HG03442 (cell line): ENCODE measurements around the gene DOLPP1.
A peak's percentile ranks its signal among the peaks of the same experiment; 100 is the strongest.
"Not testable (repeated sequence)": the region's sequence is repeated elsewhere in the genome, so short reads cannot be mapped to it uniquely, and the experiment has no call there.

Experiments
- ATAC-seq: cut with Tn5 transposase; IDR thresholded peaks from one replicate; pipeline ENCODE4 v1.9.1; 2021; ENCODE audit warnings: mild to moderate bottlenecking, moderate library complexity; ENCODE audit not compliant: unreplicated experiment

Gene DOLPP1

DNA sequence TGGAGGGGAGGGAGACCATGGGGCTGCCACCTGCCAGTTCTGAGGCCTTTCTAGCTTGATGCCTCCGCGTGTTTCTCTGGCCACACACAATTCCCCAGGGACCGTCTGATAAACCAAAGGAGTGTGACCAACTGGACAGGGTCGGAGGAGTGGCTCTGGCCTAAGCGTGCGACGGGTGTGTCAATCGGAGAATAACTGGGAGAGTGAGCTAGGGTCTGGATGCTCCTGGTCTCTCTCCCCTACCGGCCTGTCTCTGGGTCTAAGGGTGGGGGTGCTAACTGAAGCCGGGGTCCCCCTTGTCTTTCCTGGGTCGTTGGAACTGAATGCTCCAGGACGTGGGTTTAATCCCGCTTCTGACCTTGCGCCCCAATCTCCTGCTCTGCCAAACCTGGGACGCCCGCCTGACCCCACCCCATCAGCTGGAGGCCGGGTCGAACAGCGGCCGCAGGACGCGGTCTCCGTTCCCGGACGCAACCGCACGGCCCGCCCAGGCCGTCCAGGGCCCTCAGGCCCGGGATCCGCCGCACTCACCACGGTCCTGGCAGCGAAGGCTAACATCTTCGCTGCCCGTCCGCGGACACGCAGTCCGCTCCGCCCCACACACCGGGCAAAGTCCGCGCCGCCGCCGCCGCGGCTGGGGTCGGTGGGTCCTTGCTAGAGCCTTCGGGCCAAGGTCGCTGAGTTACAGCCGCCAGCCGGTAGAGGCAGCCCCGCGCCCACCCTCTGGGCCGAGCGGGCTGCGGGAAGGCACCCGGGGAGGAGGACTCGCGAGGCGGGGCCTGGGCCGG is 29.2 kb downstream of the DOLPP1 start:
- no peak for ATAC-seq

DNA sequence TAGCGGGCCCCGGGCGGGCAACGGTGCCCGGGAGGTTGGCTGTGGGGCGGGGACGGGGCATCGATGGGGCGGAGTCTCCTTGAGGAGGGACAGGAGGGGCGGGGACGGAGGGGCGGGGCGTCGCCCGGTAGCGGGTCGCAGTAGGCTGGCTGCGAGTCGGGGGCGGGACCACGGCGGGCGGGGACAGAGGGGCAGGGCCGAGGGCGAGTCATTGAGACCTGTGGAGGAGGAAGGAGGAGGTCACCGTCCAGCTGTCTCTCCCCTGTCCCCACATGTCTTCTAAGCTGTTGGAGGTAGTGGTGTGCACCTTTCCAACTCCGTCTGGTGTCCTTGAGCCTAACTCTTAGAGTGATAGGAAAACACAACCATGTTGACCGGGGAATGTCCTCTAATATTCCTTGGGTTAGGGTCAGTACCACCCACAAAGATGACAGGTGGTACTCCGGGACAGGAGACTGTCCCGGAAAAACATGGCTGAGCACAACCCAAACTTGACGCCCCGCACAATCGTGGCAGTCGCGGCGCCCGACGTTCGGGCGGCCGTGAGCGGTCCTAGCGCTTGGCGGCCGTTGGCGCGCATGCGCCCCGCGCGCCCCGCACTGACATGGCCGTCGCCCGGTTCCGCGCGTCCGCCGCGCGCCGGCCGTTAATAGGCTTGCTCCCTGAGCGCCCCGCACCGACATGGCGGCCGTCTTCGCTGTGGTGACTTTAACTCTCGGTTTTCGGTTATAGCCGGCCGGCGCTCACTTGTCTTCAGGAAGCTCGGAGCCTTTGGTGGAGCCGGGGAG is 30.0 kb downstream of the DOLPP1 start, which contains the start of the genes CRAT and PTPA:
Gene CRAT, minus strand, starts transcription at position 54 of the 788 bp plus-strand sequence. CDS start 284 bp downstream, outside the sequence.
Gene PTPA, plus strand, starts transcription at position 676 of the 788 bp plus-strand sequence. CDS start 186 bp downstream, outside the sequence.
- ATAC-seq = peak; percentile 80

DNA sequence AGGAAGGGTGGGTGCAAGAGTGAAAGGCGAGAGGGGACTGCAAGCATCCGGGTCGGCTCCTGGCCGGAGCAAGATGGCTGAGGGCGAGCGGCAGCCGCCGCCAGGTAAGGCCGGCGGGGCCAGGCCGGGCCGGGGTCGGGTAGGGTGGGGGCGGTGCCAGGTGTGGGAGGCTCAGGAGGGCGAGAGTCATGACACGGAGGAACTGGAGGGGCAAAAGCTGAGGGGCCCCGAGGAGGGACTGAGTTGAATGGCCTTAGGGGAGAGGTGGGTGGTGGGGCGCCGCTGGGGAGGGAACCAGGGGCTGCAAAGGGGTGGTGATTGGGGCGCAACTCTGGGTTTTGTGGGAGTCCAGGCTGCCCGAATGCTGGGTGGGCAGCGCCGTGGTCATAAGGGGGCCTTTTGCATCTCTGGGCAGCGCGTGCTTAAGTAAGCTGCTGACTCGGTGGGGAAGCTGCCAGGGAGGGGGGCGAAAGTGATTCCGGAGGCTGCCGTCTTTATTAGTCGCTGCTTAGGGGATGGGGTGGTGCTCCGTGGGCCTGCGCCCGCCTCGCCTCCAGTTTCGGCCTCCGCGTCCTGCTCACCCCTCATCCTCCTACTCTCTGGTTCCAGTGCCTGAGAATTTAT is 30.7 kb downstream of the DOLPP1 start:
- ATAC-seq = peak; percentile 16

DNA sequence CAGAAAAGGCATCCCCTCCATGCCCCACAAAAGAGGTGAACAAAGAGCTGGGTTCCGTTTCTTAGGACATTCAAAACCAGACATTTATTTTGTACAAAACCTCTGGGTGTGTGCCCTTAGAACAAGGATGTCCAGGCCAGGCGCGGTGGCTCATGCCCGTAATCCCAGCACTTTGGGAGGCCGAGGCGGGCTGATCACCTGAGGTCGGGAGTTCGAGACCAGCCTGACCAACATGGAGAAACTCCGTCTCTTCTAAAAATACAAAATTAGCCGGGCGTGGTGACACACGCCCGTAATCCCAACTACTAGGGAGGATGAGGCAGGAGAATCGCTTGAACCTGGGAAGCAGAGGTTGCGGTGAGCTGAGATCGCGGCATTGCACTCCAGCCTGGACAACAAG is 31.6 kb downstream of the DOLPP1 start:
- ATAC-seq = not testable (repeated sequence)

DNA sequence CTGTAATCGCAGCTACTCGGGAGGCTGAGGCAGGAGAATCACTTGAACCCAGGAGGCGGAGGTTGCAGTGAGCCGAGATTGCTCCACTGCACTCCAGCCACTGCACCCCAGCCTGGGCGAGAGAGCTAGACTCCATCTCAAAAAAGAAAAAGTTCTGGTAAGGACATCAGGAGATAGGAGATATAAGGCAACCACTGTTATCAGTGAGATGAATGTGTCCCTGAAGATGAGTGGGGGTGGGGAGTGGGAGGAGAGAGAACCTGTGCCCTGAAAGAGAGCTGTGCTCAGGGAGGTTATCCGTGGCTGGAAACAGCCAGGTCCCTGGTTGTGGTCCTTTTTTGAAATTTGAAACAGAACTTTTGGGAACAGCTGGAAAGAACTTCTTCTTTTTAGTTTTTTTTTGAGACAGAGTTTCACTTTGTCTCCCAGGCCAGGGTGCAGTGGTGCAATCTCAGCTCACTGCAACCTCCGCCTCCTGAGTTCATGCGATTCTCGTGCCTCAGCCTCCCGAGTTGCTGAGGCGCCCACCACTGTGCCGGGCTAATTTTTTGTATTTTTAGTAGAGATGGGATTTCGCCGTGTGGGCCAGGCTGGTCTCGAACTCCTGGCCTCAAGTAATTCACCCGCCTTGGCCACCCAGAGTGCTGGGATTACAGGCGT is 32.9 kb downstream of the DOLPP1 start:
- no peak for ATAC-seq

DNA sequence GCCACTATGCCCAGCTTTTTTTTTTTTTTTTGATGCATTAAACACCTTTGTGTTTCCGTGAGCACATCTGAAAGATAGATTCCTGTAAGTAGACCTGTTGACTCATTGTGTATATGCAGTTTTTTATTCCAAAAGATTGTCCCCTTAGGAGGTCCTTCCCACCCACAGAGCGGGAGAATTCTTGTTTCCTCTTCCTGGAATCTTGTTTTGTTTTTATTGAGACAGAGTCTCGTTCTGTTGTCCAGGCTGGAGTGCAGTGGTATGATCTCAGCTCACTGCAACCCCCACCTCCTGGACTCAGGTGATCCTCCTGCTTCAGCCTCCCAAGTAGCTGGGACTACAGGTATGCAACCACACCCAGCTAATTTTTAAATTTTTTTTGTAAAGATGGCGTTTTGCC is 37.9 kb downstream of the DOLPP1 start:
- no peak for ATAC-seq

GRCh38 chr9:129121483-129121882 is 40.6 kb downstream of the DOLPP1 start:
- ATAC-seq = no peak

DNA sequence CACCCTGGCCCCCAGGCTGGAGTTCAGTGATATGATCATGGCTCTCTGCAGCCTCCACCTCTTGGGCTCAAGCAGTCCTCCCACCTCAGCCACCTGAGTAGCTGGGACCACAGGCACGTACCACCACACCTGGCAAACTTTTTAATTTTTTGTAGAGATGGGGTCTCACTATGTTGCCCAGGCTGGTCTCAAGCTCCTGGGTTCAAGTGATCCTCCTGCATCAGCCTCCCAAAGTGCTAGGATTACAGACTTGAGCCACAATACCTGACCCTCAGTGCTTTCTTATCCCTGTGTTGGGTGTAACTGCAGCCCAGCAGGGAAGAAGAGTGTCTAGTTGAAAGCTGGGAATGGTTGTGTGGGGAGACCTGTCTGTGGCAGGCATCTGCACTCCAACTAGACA is 41.2 kb downstream of the DOLPP1 start:
- no peak for ATAC-seq

DNA sequence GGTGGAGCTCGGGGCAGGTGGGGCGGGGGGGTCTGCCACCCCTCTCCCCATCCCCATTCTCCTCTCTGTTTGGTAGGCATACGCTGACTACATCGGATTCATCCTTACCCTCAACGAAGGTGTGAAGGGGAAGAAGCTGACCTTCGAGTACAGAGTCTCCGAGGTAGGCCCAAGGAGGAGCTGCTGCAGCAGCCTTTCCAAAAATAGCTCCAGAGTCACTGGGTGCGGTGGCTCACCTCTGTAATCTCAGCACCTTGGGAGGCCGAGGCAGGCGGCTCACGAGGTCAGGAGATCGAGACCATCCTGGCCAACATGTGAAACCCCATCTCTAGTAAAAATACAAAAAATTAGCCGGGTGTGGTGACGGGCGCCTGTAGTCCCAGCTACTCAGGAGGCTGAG is 42.1 kb downstream of the DOLPP1 start:
- ATAC-seq = not testable (repeated sequence)

GRCh38 chr9:129124506-129125069 is 43.7 kb downstream of the DOLPP1 start:
- ATAC-seq = no peak

DNA sequence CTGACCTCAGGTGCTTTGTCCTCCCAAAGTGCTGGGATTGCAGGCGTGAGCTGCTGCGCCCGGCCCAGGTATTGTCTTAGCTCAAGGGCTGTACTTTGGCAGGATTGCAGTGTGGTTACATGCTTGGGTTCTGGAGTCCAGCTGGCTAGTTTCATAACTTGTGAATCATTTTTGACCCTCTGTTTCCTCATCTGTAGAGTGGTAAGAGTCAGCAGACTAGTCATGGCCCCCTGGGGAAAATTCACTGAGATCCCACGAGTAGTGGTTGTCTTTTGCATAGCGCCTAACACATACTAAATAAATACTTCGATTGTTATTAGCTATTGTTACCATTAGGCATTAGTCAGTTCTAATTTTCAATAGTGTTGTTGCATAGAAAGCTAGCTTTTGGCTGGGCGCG is 44.6 kb downstream of the DOLPP1 start:
- ATAC-seq = no peak

DNA sequence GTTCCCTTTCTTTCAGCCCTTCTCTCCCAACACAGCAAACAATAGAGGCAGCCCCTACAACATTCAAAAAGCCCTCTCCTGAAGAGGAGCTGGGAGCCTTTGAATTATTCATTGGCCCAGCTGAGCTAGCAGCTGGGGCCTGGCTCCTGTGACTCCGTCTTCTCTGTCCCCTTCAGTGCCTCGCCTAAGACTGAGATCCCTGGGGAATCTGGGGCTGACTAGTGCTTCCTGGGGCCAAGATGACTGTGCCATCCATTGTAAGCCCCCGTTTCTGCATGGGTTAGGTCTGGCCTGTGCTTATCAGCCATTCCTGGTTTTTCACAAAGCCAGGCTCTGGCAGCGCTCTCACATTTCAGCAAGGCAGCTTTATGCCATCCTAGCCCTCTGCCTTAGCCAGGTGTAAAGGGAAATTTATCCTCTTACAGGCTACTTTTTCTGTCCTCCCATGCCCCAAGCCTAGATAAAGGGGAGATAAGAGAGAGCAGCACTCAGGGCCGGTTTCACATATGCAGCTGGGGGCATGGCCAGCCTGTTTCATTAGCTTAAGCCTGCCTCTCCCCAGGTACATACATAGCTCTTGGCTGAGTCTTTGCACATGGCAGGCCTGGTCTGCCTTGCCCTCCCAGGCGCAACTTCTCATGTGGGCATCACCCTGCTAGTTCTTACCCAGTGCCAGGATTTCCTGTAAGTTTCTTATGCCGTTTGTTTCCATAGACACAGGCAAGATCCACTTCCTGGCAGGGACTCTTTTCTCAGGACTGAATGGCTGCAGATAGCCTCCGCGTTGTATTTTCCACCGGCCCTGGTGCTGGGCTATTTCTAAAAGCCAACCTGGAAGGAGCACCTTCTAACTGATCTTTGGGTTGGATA is 46.1 kb downstream of the DOLPP1 start:
- no peak for ATAC-seq

DNA sequence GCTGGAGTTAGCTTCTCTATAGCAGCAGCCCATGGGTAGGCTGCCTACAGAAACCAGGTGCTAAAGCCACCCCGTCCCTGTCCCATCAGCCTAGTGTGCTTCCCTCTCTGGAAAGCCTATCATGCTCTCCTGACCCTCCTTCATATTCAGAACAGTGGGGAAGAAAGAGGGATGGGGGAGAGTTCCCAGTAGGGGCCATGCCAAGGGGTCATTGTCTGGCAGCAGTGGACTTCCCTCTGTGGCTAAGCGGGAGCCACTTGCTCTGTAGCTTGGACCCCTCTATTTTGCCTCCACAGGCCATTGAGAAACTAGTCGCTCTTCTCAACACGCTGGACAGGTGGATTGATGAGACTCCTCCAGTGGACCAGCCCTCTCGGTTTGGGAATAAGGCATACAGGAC is 47.8 kb downstream of the DOLPP1 start:
- no peak for ATAC-seq

DNA sequence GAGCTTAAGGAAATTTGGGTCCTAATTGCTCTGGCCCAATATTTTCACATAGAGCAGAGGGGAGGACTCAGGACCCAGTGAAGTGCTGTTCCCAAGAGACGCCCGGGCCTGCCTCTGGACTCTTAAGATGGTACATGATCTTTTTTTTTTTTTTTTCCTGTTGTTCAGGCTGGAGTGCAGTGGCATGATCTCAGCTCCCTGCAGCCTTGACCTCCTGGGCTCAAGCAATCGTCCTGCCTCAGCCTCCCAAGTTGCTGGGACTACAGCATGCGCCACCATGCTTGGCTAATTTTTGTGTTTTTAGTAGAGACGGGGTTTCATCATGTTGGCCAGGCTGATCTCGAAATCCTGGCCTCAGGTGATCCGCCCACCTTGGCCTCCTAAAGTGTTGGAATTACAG is 49.4 kb downstream of the DOLPP1 start:
- ATAC-seq = not testable (repeated sequence)

DNA sequence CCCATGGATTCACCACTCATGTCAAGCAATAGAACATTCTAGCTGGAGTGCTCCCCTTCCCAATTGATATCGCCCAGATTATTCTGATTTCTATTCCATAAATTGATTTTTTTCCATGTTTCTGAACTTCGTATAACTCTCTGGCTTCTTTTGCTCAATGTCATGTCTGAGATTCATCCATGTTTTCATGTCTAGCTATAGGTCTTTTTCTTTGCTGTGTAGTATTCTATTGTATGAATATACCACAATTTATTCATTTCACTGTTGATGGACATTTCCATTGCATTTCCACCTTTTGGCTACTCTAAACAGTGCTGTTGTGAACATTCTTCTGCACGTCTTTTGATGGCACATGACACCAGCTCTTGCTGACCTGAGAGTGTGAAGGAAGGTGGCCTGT is 49.9 kb downstream of the DOLPP1 start:
- no peak for ATAC-seq

DNA sequence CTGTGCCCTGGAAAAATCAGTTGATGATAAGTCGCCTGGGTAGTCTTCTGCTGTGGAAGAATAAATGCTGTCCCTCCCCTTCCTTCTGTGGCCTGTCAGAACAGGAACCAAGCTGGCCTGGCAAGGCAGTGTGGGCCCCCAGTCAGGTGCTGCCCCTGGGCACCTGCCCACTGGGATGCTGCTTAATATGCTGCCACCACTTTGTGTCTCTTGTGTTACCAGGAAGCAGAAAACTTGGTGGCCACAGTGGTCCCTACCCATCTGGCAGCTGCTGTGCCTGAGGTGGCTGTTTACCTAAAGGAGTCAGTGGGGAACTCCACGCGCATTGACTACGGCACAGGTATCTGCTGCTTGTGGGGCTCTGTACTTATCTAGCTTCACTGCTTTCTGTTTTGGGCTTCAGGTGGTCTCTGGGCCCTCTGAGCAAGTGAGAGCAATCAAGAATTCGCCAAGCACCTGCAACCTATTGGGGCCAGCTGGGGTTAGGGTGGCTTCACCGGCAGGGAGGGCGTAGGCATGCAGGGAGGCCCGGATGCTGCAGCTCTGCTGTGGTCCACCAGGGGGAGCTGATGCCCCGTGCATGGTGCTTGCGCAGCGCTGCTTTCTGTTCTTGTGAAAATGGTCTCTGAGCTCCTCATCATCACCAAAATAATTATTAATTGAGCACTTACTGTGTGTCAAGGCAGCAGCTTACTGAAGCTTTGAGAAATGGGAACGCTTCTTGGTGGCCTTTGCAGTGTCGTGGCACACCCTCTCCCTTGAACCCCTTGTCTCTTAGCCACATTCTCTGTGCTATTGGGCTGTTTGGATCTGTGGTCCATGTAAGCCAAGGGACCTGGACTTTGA is 50.6 kb downstream of the DOLPP1 start:
- no peak for ATAC-seq

DNA sequence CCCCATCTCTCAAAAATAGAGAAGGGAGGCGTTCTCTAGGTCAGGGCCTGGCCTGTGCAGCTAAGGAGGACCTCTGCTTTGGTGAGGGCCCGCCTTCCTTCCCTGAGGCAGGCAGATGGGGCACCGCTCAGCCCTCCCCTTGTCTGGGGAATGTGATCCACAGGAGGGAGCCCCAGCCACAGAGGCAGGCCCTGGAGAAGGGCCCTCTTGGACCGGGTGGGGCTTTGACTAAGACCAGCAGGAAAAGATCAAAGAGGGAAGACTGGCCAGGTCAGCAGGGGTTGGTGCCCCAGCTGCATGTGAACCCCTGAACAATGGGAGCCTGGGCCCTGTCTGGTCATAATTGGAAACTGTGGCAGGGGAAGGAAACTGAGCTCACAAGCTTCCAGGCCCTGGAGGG is 52.2 kb downstream of the DOLPP1 start:
- ATAC-seq = no peak

DNA sequence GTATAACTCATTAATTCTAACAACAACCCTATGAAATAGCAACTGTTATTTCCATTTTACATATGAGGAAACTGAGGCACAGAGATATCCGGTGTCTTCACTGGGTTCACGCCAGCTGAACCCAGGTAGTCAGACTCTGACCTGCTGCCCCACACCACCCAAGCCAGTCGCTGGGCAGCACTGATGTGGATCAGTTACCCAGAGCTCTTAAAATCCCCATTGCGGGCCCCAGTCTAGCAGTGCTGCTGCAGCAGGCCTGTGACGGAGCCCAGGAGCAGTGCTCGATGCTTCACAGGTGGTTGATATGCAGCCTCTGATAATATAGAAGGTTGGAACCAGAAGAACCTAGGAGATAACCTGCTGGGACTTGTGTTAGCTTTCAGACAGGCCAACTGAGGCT is 54.6 kb downstream of the DOLPP1 start:
- no peak for ATAC-seq
